CD4-positive, alpha-beta T cell treated with Interleukin-6 for 4 hours (primary cell): ENCODE results near the gene MYO1B.

Experiments used
- DNase-seq: peaks from one replicate; pipeline ENCODE4 v3.0.0-alpha.2; 2020; ENCODE audit warnings: mixed read lengths

MYO1B gene

GRCh38 chr2:191366199-191366598 is 121.0 kb downstream of the MYO1B start:
- no peak for DNase-seq

- no peak for DNase-seq
Observed at GRCh38 chr2:191369034-191369433, 123.8 kb downstream of the MYO1B start.

- no peak for DNase-seq
Observed at GRCh38 chr2:191374366-191374765, 129.2 kb downstream of the MYO1B start.

- DNase-seq, result no peak
Observed at GRCh38 chr2:191374939-191375338, 129.7 kb downstream of the MYO1B start.

- no peak for DNase-seq
Observed at GRCh38 chr2:191376981-191377629, 131.9 kb downstream of the MYO1B start.

- no peak for DNase-seq
Observed at GRCh38 chr2:191379375-191379774, 134.2 kb downstream of the MYO1B start.

GRCh38 chr2:191382801-191383200 is 137.6 kb downstream of the MYO1B start:
- DNase-seq, result no peak

GRCh38 chr2:191383486-191383885 is 138.3 kb downstream of the MYO1B start:
- DNase-seq, result no peak

- DNase-seq, result no peak
Observed at GRCh38 chr2:191384829-191385228, 139.6 kb downstream of the MYO1B start.

- no peak for DNase-seq
Observed at GRCh38 chr2:191385416-191386160, 140.4 kb downstream of the MYO1B start.

GRCh38 chr2:191386938-191387536 is 141.8 kb downstream of the MYO1B start:
- no peak for DNase-seq

GRCh38 chr2:191389288-191389687 is 144.1 kb downstream of the MYO1B start:
- no peak for DNase-seq

GRCh38 chr2:191391171-191391570 is 146.0 kb downstream of the MYO1B start:
- DNase-seq, result no peak

- no peak for DNase-seq
Observed at GRCh38 chr2:191394043-191394442, 148.8 kb downstream of the MYO1B start.

- DNase-seq, result no peak
Observed at GRCh38 chr2:191396794-191397193, 151.6 kb downstream of the MYO1B start.

- no peak for DNase-seq
Observed at GRCh38 chr2:191399601-191400000, 154.4 kb downstream of the MYO1B start.

- DNase-seq, result no peak
Observed at GRCh38 chr2:191401287-191401686, 156.1 kb downstream of the MYO1B start.

GRCh38 chr2:191402966-191403565 is 157.9 kb downstream of the MYO1B start:
- DNase-seq, result no peak

GRCh38 chr2:191404568-191404991 is 159.4 kb downstream of the MYO1B start:
- DNase-seq, result no peak

- no peak for DNase-seq
Observed at GRCh38 chr2:191405546-191405945, 160.3 kb downstream of the MYO1B start.

- no peak for DNase-seq
Observed at GRCh38 chr2:191410646-191411436, 165.6 kb downstream of the MYO1B start.

GRCh38 chr2:191411472-191411871 is 166.3 kb downstream of the MYO1B start:
- no peak for DNase-seq

GRCh38 chr2:191412353-191412752 is 167.1 kb downstream of the MYO1B start:
- no peak for DNase-seq
